ENCODE measurements around the gene TACC3.

TACC3 gene

GRCh38 chr4:1753294-1753696, 32.0 kb downstream of the TACC3 start:
- Histone ChIP-seq H3K9me3 (no peaks in the 10 kb centered on the region), H3K36me3 (no peaks in the 10 kb centered on the region), H3K4me3 (ENCODE audit: low read depth in 1 of 2, low read length in 1 of 2) (no peak overlapping the region), H3K27me3 (peaks cover 12% of the 10 kb centered on the region), H3K4me1 (ENCODE audit: control insufficient read depth in 1 of 2, insufficient read depth in 1 of 2, low read depth in 1 of 2, low read length in 1 of 2) (peaks cover 0 to 12% of the 10 kb centered on the region in 2 experiments), H3K27ac (no peak overlapping the region)
- no peak for TF ChIP-seq CTCF (IDR thresholded peaks at IDR 0.05)

GRCh38 chr4:1753697-1754311, 32.5 kb downstream of the TACC3 start:
- peaks cover 7% of the 10 kb centered on the region for H3K27me3 ChIP-seq
- H3K4me1 ChIP-seq (ENCODE audit: control insufficient read depth in 1 of 2, insufficient read depth in 1 of 2, low read depth in 1 of 2, low read length in 1 of 2): peaks cover 0 to 12% of the 10 kb centered on the region in 2 experiments
- no peak overlapping the region for H3K27ac ChIP-seq

DNA sequence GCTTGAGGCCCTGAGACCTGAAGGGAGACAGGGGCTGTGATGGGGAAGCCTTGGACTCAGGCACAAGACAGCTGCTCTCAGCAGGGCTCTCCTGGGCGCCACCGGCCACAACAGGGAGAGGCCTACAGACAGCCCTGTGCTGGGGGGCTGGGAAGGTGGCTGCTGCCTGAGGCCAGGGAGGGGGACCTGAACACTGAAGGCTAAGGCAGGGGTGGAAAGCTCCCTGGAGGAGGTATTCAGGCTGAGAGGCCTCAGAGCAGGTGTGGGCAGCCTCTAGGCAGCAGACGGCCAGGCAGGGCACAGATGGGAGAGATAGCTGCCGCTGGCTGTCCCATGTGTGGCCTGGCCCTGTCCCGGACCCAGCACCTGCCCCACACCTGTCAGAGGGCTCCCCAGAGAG, 33.0 kb downstream of the TACC3 start:
- Histone ChIP-seq H3K4me3 (ENCODE audit: low read depth in 1 of 2, low read length in 1 of 2) (no peak overlapping the region), H3K27ac (no peak overlapping the region), H3K36me3 (no peaks in the 10 kb centered on the region), H3K27me3 (peaks cover 7% of the 10 kb centered on the region), H3K4me1 (ENCODE audit: control insufficient read depth in 1 of 2, insufficient read depth in 1 of 2, low read depth in 1 of 2, low read length in 1 of 2) (peaks cover 0 to 12% of the 10 kb centered on the region in 2 experiments), H3K9me3 (no peaks in the 10 kb centered on the region)
- no peak for TF ChIP-seq CTCF (IDR thresholded peaks at IDR 0.05)

More at GRCh38 chr4:1753697-1754311, 32.5 kb downstream of the TACC3 start:
- Histone ChIP-seq H3K36me3 (no peaks in the 10 kb centered on the region), H3K9me3 (no peaks in the 10 kb centered on the region), H3K4me3 (ENCODE audit: low read depth in 1 of 2, low read length in 1 of 2) (no peak overlapping the region)
- TF ChIP-seq CTCF (IDR thresholded peaks at IDR 0.05): no peak

GRCh38 chr4:1755297-1755696, 34.0 kb downstream of the TACC3 start:
- no peak overlapping the region for H3K4me3 ChIP-seq (ENCODE audit: low read depth in 1 of 2, low read length in 1 of 2)
- no peaks in the 10 kb centered on the region for H3K9me3 ChIP-seq
- no peak for TF ChIP-seq CTCF (IDR thresholded peaks at IDR 0.05)
- no peak overlapping the region for H3K27ac ChIP-seq
- H3K4me1 ChIP-seq (ENCODE audit: control insufficient read depth in 1 of 2, insufficient read depth in 1 of 2, low read depth in 1 of 2, low read length in 1 of 2): peaks cover 0 to 12% of the 10 kb centered on the region in 2 experiments
- H3K27me3 ChIP-seq: peaks cover 7% of the 10 kb centered on the region
- H3K36me3 ChIP-seq: no peaks in the 10 kb centered on the region

- Histone ChIP-seq H3K27ac (no peak overlapping the region), H3K4me3 (ENCODE audit: low read depth in 1 of 2, low read length in 1 of 2) (no peak overlapping the region), H3K9me3 (no peaks in the 10 kb centered on the region), H3K4me1 (ENCODE audit: control insufficient read depth in 1 of 2, insufficient read depth in 1 of 2, low read depth in 1 of 2, low read length in 1 of 2) (peaks cover 0 to 12% of the 10 kb centered on the region in 2 experiments), H3K27me3 (peaks cover 7% of the 10 kb centered on the region), H3K36me3 (no peaks in the 10 kb centered on the region)
- TF ChIP-seq CTCF (IDR thresholded peaks at IDR 0.05): no peak
Measured at GRCh38 chr4:1756079-1756478, 34.8 kb downstream of the TACC3 start.

Measured in neutrophil (primary cell).